ENCODE data around the gene IBA57. TPM values are rescaled to one million over a fixed set of nuclear protein-coding genes. Genes with fewer than 3 reads are reported as not detected.
"Not testable (repeated sequence)": the region's sequence is repeated elsewhere in the genome, so short reads cannot be mapped to it uniquely, and the experiment has no call there.

IBA57 gene
- total RNA-seq, 3 donors from 2014 or later, result 11.5 to 12.9 (median 11.8) TPM

GRCh38 chr1:228217551-228218344, 52.1 kb downstream of the IBA57 start:
- Histone ChIP-seq H3K4me3 (no peak overlapping the region), H3K36me3 (ENCODE audit: low read depth) (no peaks in the 10 kb centered on the region), H3K4me1 (ENCODE audit: low read depth) (no peaks in the 10 kb centered on the region), H3K9me3 (no peaks in the 10 kb centered on the region)
- no peak for TF ChIP-seq CTCF (IDR thresholded peaks at IDR 0.05)
- intact Hi-C loops (cut with DNase I, micrococcal nuclease), result no loop called here
- no peak for ATAC-seq
- DNase-seq, result no peak

GRCh38 chr1:228218513-228219244, 53.1 kb downstream of the IBA57 start:
- H3K4me3 ChIP-seq, result no peak overlapping the region
- intact Hi-C loops (cut with DNase I, micrococcal nuclease), result no loop called here
- ATAC-seq (no peak), DNase-seq (no peak)
- no peaks in the 10 kb centered on the region for H3K9me3 ChIP-seq
- no peaks in the 10 kb centered on the region for H3K36me3 ChIP-seq (ENCODE audit: low read depth)
- no peaks in the 10 kb centered on the region for H3K4me1 ChIP-seq (ENCODE audit: low read depth)
- no peak for TF ChIP-seq CTCF (IDR thresholded peaks at IDR 0.05)

GRCh38 chr1:228219245-228219961, 53.8 kb downstream of the IBA57 start:
- H3K4me3 ChIP-seq, result no peak overlapping the region
- intact Hi-C loops (cut with DNase I, micrococcal nuclease), result no loop called here
- DNase-seq (no peak), ATAC-seq (no peak)
- H3K9me3 ChIP-seq, result peaks cover 2% of the 10 kb centered on the region
- no peaks in the 10 kb centered on the region for H3K36me3 ChIP-seq (ENCODE audit: low read depth)
- no peak for TF ChIP-seq CTCF (IDR thresholded peaks at IDR 0.05)
- H3K4me1 ChIP-seq (ENCODE audit: low read depth), result no peaks in the 10 kb centered on the region

- peaks cover 9% of the 10 kb centered on the region for H3K9me3 ChIP-seq
- no peak for TF ChIP-seq CTCF (IDR thresholded peaks at IDR 0.05)
- H3K4me3 ChIP-seq, result no peak overlapping the region
- H3K36me3 ChIP-seq (ENCODE audit: low read depth), result no peaks in the 10 kb centered on the region
- ATAC-seq (no peak), DNase-seq (no peak)
- H3K4me1 ChIP-seq (ENCODE audit: low read depth), result no peaks in the 10 kb centered on the region
- intact Hi-C loops (cut with DNase I, micrococcal nuclease), result no loop called here
Measured at GRCh38 chr1:228219962-228220780, 54.6 kb downstream of the IBA57 start.

GRCh38 chr1:228221097-228221496, 55.5 kb downstream of the IBA57 start:
- H3K4me3 ChIP-seq; H3K9me3 ChIP-seq; ATAC-seq; intact Hi-C loops (cut with DNase I, micrococcal nuclease); H3K4me1 ChIP-seq (ENCODE audit: low read depth); H3K36me3 ChIP-seq (ENCODE audit: low read depth); DNase-seq: not testable (repeated sequence)

Data from mucosa of descending colon (tissue), 3 donors.